HG03064 (cell line): ENCODE measurements around the gene KIAA0319L.

Source experiments
- ATAC-seq: cut with Tn5 transposase; IDR thresholded peaks from one replicate; pipeline ENCODE4 v1.9.1; 2021; ENCODE audit warnings: low read depth; ENCODE audit not compliant: unreplicated experiment

KIAA0319L gene

DNA sequence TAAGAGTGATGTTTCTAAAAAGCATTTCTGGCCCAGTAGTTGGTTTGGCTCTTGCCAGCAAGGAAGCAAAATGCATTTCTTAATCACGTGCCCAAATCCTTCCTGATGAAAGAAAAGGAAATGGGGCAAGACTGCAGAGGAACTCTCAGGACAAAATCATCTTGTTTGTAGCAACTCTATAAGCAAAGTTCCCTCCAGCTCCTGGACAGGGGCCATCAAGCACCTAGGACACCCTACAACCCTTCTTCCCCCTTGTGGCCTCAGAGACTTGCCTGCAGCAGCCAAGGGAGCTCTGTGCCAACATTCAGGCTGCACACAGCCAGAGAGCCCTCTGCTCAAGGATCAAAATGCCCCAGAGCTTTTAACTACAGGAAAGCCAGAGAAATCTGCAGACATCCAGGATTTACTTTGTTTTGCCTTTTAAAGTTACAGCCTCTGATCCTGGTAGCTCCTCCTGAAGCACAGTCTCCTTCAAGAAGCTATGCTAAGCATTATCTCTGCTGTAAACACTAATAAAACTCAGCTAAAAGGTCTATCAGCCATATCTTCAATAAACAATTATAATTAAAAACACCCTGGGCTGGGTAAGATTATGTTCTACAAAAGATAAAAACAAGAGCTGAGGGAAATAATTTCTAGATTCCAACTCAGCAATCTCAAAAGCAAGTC lies 105.0 kb downstream of the KIAA0319L start:
- no peak for ATAC-seq

GRCh38 chr1:35451125-35451528 lies 106.1 kb downstream of the KIAA0319L start:
- ATAC-seq: no peak

DNA sequence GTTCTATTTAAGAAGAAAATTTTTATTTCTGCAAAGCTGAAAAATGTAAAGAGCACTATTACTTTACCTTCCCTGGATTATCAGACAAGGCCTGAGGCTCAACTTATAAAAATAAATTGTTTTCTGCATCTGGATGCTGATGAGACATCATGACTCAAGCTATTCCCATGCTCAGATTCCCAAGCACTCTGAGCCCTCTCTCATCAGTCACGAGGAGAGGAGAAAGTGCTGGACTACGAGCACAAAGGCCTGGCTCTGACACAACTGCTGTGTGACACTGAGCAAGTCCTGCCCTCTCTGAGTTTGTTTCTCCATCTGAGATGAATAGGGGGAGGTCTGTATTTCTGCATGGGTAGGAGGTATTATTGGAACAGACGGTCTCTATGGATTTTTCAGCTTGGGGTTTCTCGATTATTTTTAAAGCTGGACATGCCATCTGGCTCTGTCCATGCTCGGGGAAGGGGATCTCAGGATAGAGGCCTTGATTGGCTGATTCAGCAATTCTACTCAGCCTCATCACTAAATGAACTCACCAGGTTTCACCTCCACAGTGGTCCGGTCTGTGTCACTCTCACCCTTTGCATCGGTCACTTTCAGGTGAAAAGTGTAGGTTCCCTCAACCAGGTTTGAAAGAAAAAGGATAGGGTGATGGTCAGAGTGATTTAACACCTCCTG lies 107.7 kb downstream of the KIAA0319L start:
- ATAC-seq: no peak

GRCh38 chr1:35448344-35448801 lies 108.8 kb downstream of the KIAA0319L start:
- ATAC-seq: no peak

DNA sequence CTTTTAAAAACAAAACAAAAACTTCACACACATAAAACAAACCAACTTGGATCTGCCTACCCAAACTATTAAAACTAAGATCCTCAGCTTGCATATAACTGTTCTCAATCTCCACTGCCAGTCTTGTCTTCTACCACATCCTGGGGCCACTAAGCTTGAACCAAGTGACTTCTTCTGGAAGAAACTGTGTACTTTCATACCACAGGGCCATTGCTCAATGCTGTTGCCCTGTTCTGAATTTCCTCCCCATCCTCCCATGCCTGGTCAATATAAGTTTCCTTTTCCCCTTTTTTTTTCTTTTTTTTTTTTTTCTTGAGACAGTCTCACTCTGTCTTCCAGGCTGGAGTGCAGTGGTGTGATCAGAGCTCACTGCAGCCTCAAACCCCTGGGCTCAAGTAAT lies 109.9 kb downstream of the KIAA0319L start:
- ATAC-seq: no peak

GRCh38 chr1:35444519-35444774 lies 112.8 kb downstream of the KIAA0319L start:
- no peak for ATAC-seq

- no peak for ATAC-seq
Measured at GRCh38 chr1:35443768-35444518, 113.3 kb downstream of the KIAA0319L start.

DNA sequence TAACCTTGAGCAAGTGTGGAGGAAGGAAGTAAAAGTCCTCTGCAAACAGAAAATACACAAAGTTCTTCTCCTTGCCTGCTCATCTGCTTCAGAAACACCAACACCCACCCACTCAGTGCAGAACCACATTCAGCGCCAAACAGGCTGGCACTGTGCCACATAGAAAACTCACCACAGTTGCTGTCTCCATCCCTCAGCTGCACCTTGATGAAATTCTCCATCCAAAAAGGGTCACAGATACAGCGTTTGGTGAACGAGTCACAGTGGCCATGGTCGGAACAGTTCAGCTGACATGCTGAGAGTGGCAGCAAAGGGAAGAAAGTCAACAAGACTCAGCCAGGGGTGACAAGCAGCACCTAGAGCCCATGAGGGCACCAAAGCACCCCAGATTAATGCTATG lies 114.5 kb downstream of the KIAA0319L start:
- no peak for ATAC-seq

DNA sequence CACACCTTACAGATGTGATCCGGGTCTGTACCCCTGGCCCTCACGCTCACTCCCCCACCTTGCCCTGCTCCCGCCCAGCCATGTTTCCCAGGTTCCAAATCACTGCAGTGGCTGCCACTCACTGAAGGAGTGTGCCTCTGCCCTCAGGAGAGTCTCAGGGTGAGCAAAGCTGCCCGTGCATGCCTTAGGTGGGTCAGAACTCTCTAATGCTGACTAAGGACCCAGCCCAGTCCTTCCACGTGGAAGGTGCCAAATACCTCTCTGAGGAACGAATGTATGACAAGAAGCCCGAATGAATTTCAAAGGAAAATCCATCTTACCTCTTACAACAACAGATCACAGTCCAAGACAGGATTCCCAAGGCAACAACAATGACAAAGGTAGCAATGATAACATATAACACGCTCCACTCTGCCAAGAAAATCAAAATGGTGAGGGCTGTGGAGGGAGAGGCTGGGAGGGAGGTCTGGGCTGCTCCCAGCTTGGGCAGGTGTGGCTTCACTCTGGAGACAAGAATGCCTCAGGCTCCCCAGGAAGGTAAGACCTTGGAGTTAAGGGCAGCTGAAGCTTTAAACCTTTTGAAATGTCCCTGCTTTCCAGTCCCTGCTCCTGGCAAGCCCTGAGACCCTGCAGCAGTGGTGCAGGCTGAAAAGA lies 115.2 kb downstream of the KIAA0319L start:
- ATAC-seq: no peak

GRCh38 chr1:35439626-35440025 lies 117.6 kb downstream of the KIAA0319L start:
- ATAC-seq: no peak

- ATAC-seq: no peak
Measured at GRCh38 chr1:35437200-35437599, 120.0 kb downstream of the KIAA0319L start.

GRCh38 chr1:35436078-35436477 lies 121.1 kb downstream of the KIAA0319L start:
- no peak for ATAC-seq

- ATAC-seq: no peak
Measured at GRCh38 chr1:35434703-35435102, 122.5 kb downstream of the KIAA0319L start.

- ATAC-seq: no peak
Measured at GRCh38 chr1:35433714-35434113, 123.5 kb downstream of the KIAA0319L start.

DNA sequence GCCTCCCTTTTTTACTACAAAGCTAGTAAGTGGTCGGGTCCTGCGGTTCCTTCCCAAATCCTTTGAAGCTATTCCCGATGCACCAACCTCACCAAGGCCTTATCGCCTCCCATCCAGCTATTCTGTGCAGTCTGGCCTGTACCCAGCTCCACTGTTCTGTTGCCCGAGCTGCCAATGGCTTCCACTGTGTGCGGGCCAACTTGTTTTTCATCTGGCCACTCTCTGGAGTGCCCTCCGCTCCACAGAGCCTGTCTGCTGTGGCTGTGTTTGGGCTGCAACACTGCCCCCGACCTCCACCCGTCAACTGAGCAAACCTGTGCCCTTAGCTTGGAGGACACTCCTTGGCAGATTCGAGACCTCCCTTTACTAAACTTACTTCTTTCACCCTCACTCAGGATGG lies 125.0 kb downstream of the KIAA0319L start:
- ATAC-seq: no peak

- no peak for ATAC-seq
Measured at GRCh38 chr1:35431173-35431599, 126.0 kb downstream of the KIAA0319L start.

GRCh38 chr1:35430762-35431161 lies 126.4 kb downstream of the KIAA0319L start:
- no peak for ATAC-seq

GRCh38 chr1:35428360-35428759 lies 128.8 kb downstream of the KIAA0319L start:
- no peak for ATAC-seq

DNA sequence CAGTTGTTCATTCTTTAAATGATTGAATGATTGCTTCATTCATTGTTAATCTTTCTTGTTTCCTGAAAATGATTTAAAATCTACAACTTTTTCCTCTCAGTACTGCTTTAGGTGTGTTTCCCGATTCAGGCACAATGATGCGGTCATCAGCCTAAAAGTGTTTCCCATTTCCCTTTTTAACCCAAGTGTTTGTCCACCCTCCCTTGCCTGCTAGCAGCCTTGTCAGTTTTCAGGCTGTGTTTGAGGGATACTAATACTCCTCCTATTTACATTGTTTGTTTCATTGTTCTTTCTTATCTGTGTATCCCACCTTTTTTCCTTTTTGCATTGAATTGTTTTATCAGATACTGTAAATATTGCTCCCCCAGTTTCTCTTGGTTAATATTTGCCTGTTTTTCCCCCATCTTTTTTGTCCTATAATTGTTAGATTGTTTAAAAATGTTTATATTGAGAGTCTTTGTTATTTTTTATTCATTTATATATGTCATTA lies 131.1 kb downstream of the KIAA0319L start:
- no peak for ATAC-seq

- ATAC-seq: no peak
Measured at GRCh38 chr1:35408925-35409324, 148.3 kb downstream of the KIAA0319L start.

DNA sequence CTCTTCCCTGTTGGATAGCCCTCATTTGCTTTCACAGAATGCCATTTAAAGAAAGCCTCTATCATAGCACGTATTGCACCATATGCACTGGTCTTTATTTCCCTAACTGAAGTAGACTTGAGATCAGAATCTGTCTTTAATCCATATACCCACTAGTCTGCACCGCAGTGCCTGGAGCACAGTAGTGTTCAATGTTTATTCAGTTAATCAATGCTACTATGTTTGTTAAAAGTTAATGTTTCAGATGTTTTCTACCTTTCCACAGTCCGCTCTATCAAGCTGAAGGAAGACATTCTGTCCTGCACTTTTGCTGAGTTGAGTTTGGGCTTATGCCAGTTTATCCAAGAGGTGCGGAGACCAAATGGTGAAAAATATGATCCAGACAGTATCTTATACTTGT lies 149.5 kb downstream of the KIAA0319L start:
- ATAC-seq: no peak
